GM18951 (cell line): ENCODE measurements around the gene GNG3.
A peak's percentile ranks its signal among the peaks of the same experiment; 100 is the strongest.
"Not testable (repeated sequence)": the region's sequence is repeated elsewhere in the genome, so short reads cannot be mapped to it uniquely, and the experiment has no call there.

Source experiments
- POLR2A ChIP-seq: IDR thresholded peaks from 4 replicates; pipeline ENCODE4 v1.6.1; 2011; ENCODE audit warnings: mild to moderate bottlenecking; ENCODE audit not compliant: insufficient read length, insufficient read depth; ENCODE audit errors: extremely low read depth
- in situ Hi-C: fragments of 300-500 bp; cut with MboI; formaldehyde crosslinking; loops from one replicate; pipeline ENCODE4 v1.12.0; 2022; ENCODE audit warnings: low sequenced_read_pairs, mixed read lengths, inconsistent platforms; ENCODE audit not compliant: unreplicated experiment

GNG3 gene

GRCh38 chr11:62716816-62717215, 9.3 kb downstream of the GNG3 start:
- in situ Hi-C loops, result no loop called here
- TF ChIP-seq POLR2A, result no peak

GRCh38 chr11:62719302-62719978, 12.0 kb downstream of the GNG3 start:
- in situ Hi-C loops, result no loop called here
- no peak for TF ChIP-seq POLR2A

- no peak for TF ChIP-seq POLR2A
- in situ Hi-C loops, result no loop called here
Measured at GRCh38 chr11:62721994-62722393, 14.5 kb downstream of the GNG3 start.

GRCh38 chr11:62724171-62724570, 16.7 kb downstream of the GNG3 start:
- in situ Hi-C loops, result no loop called here
- no peak for TF ChIP-seq POLR2A

GRCh38 chr11:62725646-62726045, 18.2 kb downstream of the GNG3 start:
- TF ChIP-seq POLR2A, result no peak
- in situ Hi-C loops, result no loop called here

GRCh38 chr11:62726156-62726914, 18.9 kb downstream of the GNG3 start:
- in situ Hi-C loops, result no loop called here
- no peak for TF ChIP-seq POLR2A

GRCh38 chr11:62726915-62727164, 19.4 kb downstream of the GNG3 start:
- in situ Hi-C loops, result no loop called here

GRCh38 chr11:62727165-62727871, 19.8 kb downstream of the GNG3 start, which contains the start of gene HNRNPUL2:
TSS of gene HNRNPUL2 (minus strand) at chr11:62727457. CDS start at chr11:62727156, 301 bp downstream.
- in situ Hi-C loops, result no loop called here
- peak; percentile 95 for TF ChIP-seq POLR2A

More at GRCh38 chr11:62726915-62727164, 19.4 kb downstream of the GNG3 start:
- no peak for TF ChIP-seq POLR2A

GRCh38 chr11:62727872-62728170, 20.3 kb downstream of the GNG3 start:
- in situ Hi-C loops, result no loop called here
- no peak for TF ChIP-seq POLR2A

- peak; percentile 59 for TF ChIP-seq POLR2A
- in situ Hi-C loops, result no loop called here
Measured at GRCh38 chr11:62728171-62728988, 20.9 kb downstream of the GNG3 start, which contains the start of gene TTC9C. TSS of gene TTC9C (plus strand) at chr11:62728486. CDS start at chr11:62728849, 363 bp downstream.

- in situ Hi-C loops, result not testable (repeated sequence)
Measured at GRCh38 chr11:62730076-62730475, 22.6 kb downstream of the GNG3 start.

GRCh38 chr11:62732830-62733229, 25.4 kb downstream of the GNG3 start:
- in situ Hi-C loops, result no loop called here
- no peak for TF ChIP-seq POLR2A

GRCh38 chr11:62737196-62737595, 29.7 kb downstream of the GNG3 start:
- in situ Hi-C loops, result no loop called here
- no peak for TF ChIP-seq POLR2A
